ENCODE measurements around the gene CDC14A. TPM values are rescaled to one million over a fixed set of nuclear protein-coding genes. Genes with fewer than 3 reads are reported as not detected.
"Not testable (repeated sequence)": the region's sequence is repeated elsewhere in the genome, so short reads cannot be mapped to it uniquely, and the experiment has no call there.

The CDC14A gene
- total RNA-seq, 1 donor from 2014 or later: 6.3 TPM

DNA sequence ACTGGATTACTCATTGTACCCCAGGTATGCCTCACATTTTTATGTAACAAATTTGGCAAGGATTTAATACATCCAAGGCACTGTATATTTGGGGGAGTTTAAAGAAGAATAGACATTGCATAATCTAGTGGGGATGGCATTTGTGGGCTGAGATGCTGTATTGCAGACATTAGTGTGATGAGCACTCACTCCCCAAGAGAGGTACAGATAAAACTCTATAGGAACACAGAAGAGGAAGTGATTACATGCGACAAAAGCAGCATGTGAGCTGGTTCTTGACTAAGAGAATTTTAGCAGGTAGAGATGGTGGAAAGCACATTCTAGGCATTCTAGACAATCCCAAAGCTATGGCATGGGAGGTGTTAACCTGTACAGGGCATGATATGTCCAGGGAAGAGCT is 24.2 kb upstream of the CDC14A start:
- no peak overlapping the region for H3K4me2 ChIP-seq (ENCODE audit: low read length)

DNA sequence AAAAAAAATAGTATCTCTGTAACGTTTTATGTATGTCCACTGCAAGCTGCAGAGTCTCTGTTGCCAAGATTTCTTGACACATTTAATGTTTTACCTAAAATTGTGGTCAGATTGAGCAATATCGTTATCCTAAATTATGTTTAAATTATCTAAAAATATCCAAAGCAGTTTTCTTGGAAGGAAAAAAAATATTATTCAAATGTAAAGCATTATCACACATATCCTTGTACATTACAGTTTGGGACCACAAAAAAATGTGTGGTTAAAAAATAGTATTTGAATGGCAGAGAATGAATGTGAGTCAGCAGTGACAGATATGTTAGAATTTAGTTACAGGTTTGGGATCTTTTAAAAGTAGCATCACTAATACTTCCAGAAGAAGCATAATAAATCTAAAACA is 21.2 kb upstream of the CDC14A start:
- not testable (repeated sequence) for H3K9ac ChIP-seq (ENCODE audit: low read length); H3K4me1 Mint-ChIP-seq (ENCODE audit: low read depth, unreplicated experiment); H3K36me3 Mint-ChIP-seq (ENCODE audit: low read depth, unreplicated experiment); FAIRE-seq; H4K20me1 ChIP-seq (ENCODE audit: insufficient read depth, low read length); H3K4me2 ChIP-seq (ENCODE audit: low read length); H3K9me3 Mint-ChIP-seq (ENCODE audit: unreplicated experiment); H3K4me1 ChIP-seq (ENCODE audit: insufficient read depth, low read length); H3K79me2 ChIP-seq (ENCODE audit: insufficient read depth, low read length); H3K27me3 Mint-ChIP-seq (ENCODE audit: low read depth, unreplicated experiment); H3K27ac ChIP-seq (ENCODE audit: low read depth, low read length); H3K4me3 ChIP-seq (ENCODE audit: insufficient read depth, low read depth, low read length); H3K9me3 ChIP-seq (ENCODE audit: insufficient read depth, low read depth, low read length); DNase-seq (ENCODE audit: low read depth); H3K27me3 ChIP-seq (ENCODE audit: insufficient read depth, low read length); H3K4me3 Mint-ChIP-seq (ENCODE audit: unreplicated experiment); H2AFZ ChIP-seq (ENCODE audit: low read depth, low read length); H3K36me3 ChIP-seq (ENCODE audit: insufficient read depth, low read length); H3K27ac Mint-ChIP-seq (ENCODE audit: unreplicated experiment)

More for the DNA sequence above, 24.2 kb upstream of the CDC14A start:
- no peaks in the 10 kb centered on the region for H3K4me1 Mint-ChIP-seq (ENCODE audit: low read depth, unreplicated experiment)
- no peaks in the 10 kb centered on the region for H3K27me3 Mint-ChIP-seq (ENCODE audit: low read depth, unreplicated experiment)
- DNase-seq (ENCODE audit: low read depth) (no peak), FAIRE-seq (no peak)
- H3K9me3 ChIP-seq (ENCODE audit: insufficient read depth, low read depth, low read length): no peaks in the 10 kb centered on the region
- no peak overlapping the region for H2AFZ ChIP-seq (ENCODE audit: low read depth, low read length)
- no peak overlapping the region for H3K27ac ChIP-seq (ENCODE audit: low read depth, low read length)
- H4K20me1 ChIP-seq (ENCODE audit: insufficient read depth, low read length): no peaks in the 10 kb centered on the region
- no peak overlapping the region for H3K4me3 ChIP-seq (ENCODE audit: insufficient read depth, low read depth, low read length)
- H3K36me3 ChIP-seq (ENCODE audit: insufficient read depth, low read length): no peaks in the 10 kb centered on the region
- H3K9ac ChIP-seq (ENCODE audit: low read length): no peak overlapping the region
- no peaks in the 10 kb centered on the region for H3K79me2 ChIP-seq (ENCODE audit: insufficient read depth, low read length)
- H3K27ac Mint-ChIP-seq (ENCODE audit: unreplicated experiment): no peak overlapping the region
- no peaks in the 10 kb centered on the region for H3K4me1 ChIP-seq (ENCODE audit: insufficient read depth, low read length)
- peaks cover 5% of the 10 kb centered on the region for H3K27me3 ChIP-seq (ENCODE audit: insufficient read depth, low read length)
- no peak overlapping the region for H3K4me3 Mint-ChIP-seq (ENCODE audit: unreplicated experiment)
- no peak for TF ChIP-seq EZH2 (IDR thresholded peaks at IDR 0.05; ENCODE audit: insufficient read depth, low read length)
- TF ChIP-seq, protein P1, sequence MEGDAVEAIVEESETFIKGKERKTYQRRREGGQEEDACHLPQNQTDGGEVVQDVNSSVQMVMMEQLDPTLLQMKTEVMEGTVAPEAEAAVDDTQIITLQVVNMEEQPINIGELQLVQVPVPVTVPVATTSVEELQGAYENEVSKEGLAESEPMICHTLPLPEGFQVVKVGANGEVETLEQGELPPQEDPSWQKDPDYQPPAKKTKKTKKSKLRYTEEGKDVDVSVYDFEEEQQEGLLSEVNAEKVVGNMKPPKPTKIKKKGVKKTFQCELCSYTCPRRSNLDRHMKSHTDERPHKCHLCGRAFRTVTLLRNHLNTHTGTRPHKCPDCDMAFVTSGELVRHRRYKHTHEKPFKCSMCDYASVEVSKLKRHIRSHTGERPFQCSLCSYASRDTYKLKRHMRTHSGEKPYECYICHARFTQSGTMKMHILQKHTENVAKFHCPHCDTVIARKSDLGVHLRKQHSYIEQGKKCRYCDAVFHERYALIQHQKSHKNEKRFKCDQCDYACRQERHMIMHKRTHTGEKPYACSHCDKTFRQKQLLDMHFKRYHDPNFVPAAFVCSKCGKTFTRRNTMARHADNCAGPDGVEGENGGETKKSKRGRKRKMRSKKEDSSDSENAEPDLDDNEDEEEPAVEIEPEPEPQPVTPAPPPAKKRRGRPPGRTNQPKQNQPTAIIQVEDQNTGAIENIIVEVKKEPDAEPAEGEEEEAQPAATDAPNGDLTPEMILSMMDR (IDR thresholded peaks at IDR 0.05; ENCODE audit: insufficient read depth, low read depth, low read length): no peak
- H3K9me3 Mint-ChIP-seq (ENCODE audit: unreplicated experiment): no peaks in the 10 kb centered on the region
- H3K36me3 Mint-ChIP-seq (ENCODE audit: low read depth, unreplicated experiment): no peaks in the 10 kb centered on the region

GRCh38 chr1:100332331-100332730 is 20.0 kb upstream of the CDC14A start:
- Mint-ChIP-seq H3K27me3 (ENCODE audit: low read depth, unreplicated experiment) (no peaks in the 10 kb centered on the region), H3K4me3 (ENCODE audit: unreplicated experiment) (no peak overlapping the region)

More at GRCh38 chr1:100332331-100332730, 20.0 kb upstream of the CDC14A start:
- no peak overlapping the region for H3K4me2 ChIP-seq (ENCODE audit: low read length)
- no peaks in the 10 kb centered on the region for H3K36me3 ChIP-seq (ENCODE audit: insufficient read depth, low read length)
- H3K27me3 ChIP-seq (ENCODE audit: insufficient read depth, low read length): peaks cover 5% of the 10 kb centered on the region
- no peaks in the 10 kb centered on the region for H4K20me1 ChIP-seq (ENCODE audit: insufficient read depth, low read length)
- H3K4me3 ChIP-seq (ENCODE audit: insufficient read depth, low read depth, low read length): no peak overlapping the region
- FAIRE-seq (no peak), DNase-seq (ENCODE audit: low read depth) (no peak)
- H3K79me2 ChIP-seq (ENCODE audit: insufficient read depth, low read length): no peaks in the 10 kb centered on the region
- H2AFZ ChIP-seq (ENCODE audit: low read depth, low read length): no peak overlapping the region
- Mint-ChIP-seq H3K36me3 (ENCODE audit: low read depth, unreplicated experiment) (no peaks in the 10 kb centered on the region), H3K27ac (ENCODE audit: unreplicated experiment) (no peak overlapping the region), H3K9me3 (ENCODE audit: unreplicated experiment) (peaks cover 4% of the 10 kb centered on the region), H3K4me1 (ENCODE audit: low read depth, unreplicated experiment) (no peaks in the 10 kb centered on the region)
- H3K4me1 ChIP-seq (ENCODE audit: insufficient read depth, low read length): no peaks in the 10 kb centered on the region
- TF ChIP-seq, protein P1 (IDR thresholded peaks at IDR 0.05; ENCODE audit: insufficient read depth, low read depth, low read length): no peak
- no peak for TF ChIP-seq EZH2 (IDR thresholded peaks at IDR 0.05; ENCODE audit: insufficient read depth, low read length)
- no peak overlapping the region for H3K27ac ChIP-seq (ENCODE audit: low read depth, low read length)
- no peak overlapping the region for H3K9ac ChIP-seq (ENCODE audit: low read length)
- no peaks in the 10 kb centered on the region for H3K9me3 ChIP-seq (ENCODE audit: insufficient read depth, low read depth, low read length)

All from astrocyte (in vitro differentiated cells and primary cell).